Fibroblast of lung (primary cell): ENCODE results near the gene RFX8. TPM values are rescaled to one million over a fixed set of nuclear protein-coding genes. Genes with fewer than 3 reads are reported as not detected.

Experiments used
- DNase-seq, 2 donors: peaks; one replicate each; pipeline versions ENCODE4 v3.0.0 to v3.0.0-alpha.2; 2010; ENCODE audit warnings: low read depth in 2 of 2
- H2AFZ ChIP-seq: 2 replicates; pipeline ENCODE4 v1.5.1; 2012; ENCODE audit warnings: low read length, control low read depth, inconsistent platforms
- H3K27ac ChIP-seq: 2 replicates; pipeline ENCODE4 v1.5.1; 2011; ENCODE audit warnings: low read length, control low read depth; ENCODE audit not compliant: insufficient read depth
- H3K27me3 ChIP-seq: 2 replicates; pipeline ENCODE4 v1.5.1; 2011; ENCODE audit warnings: mild to moderate bottlenecking, low read length; ENCODE audit not compliant: control insufficient read depth, insufficient read depth
- H3K36me3 ChIP-seq: 2 replicates; pipeline ENCODE4 v1.5.1; 2011; ENCODE audit warnings: low read length; ENCODE audit not compliant: control insufficient read depth, insufficient read depth
- H3K4me1 ChIP-seq: 2 replicates; pipeline ENCODE4 v1.5.1; 2011; ENCODE audit warnings: low read length; ENCODE audit not compliant: control insufficient read depth, insufficient read depth; ENCODE audit errors: extremely low read depth
- H3K4me2 ChIP-seq: 2 replicates; pipeline ENCODE4 v1.5.1; 2011; ENCODE audit warnings: low read length, control low read depth; ENCODE audit not compliant: insufficient read depth; ENCODE audit errors: extremely low read depth
- H3K4me3 ChIP-seq, 4 experiments: fragments of 200-600 bp in 1 of 4; sonication (generic) in 1 of 4; replicated peaks in 1 of 4; 2 replicates each; pipeline ENCODE4 v1.5.1; 2011 to 2016; ENCODE audit warnings: low read length in 4 of 4, low read depth in 3 of 4, mild to moderate bottlenecking in 3 of 4, control low read depth in 2 of 4, inconsistent platforms in 1 of 4, mixed read lengths in 1 of 4; ENCODE audit not compliant: insufficient read depth in 1 of 4; ENCODE audit errors: control extremely low read depth in 1 of 4
- H3K79me2 ChIP-seq: 2 replicates; pipeline ENCODE4 v1.5.1; 2012; ENCODE audit warnings: mild to moderate bottlenecking, low read length, inconsistent platforms; ENCODE audit not compliant: control insufficient read depth, insufficient read depth
- H3K9ac ChIP-seq: 2 replicates; pipeline ENCODE4 v1.5.1; 2011; ENCODE audit warnings: mild to moderate bottlenecking, low read length, control low read depth; ENCODE audit not compliant: insufficient read depth
- H3K9me3 ChIP-seq: 2 replicates; pipeline ENCODE4 v1.5.1; 2012; ENCODE audit warnings: low read depth, low read length; ENCODE audit not compliant: control insufficient read depth, insufficient read depth
- H4K20me1 ChIP-seq: 2 replicates; pipeline ENCODE4 v1.5.1; 2011; ENCODE audit warnings: low read length; ENCODE audit not compliant: control insufficient read depth, insufficient read depth; ENCODE audit errors: extremely low read depth
- EZH2 ChIP-seq: IDR thresholded peaks from 2 replicates; pipeline ENCODE4 v1.5.1; 2012; ENCODE audit warnings: low read length, control low read depth, mild to moderate bottlenecking; ENCODE audit errors: missing control alignments
- polyA plus RNA-seq, 2 donors: library from polyadenylated mRNA; depleted of rRNA in 1 of 2; stranded (reverse) in 1 of 2; unstranded in 1 of 2; fragments of >200 nt; gene quantifications; 2 replicates each; pipeline ENCODE4 v1.2.1, GENCODE V29; 2011 to 2012; ENCODE audit warnings: missing spikeins in 1 of 2
- total RNA-seq: library from RNA; depleted of rRNA; stranded (reverse); fragments of >200 nt; gene quantifications from 2 replicates; pipeline ENCODE4 v1.2.1, GENCODE V29; 2014
- TF ChIP-seq, protein P1 (sequence below), 2 donors: IDR thresholded peaks in 1 of 2; conservative IDR thresholded peaks in 1 of 2; 1 replicate in 1 of 2; 2 replicates in 1 of 2; pipeline ENCODE4 v1.5.1; 2011 to 2012; ENCODE audit warnings: low read length in 2 of 2, control low read depth in 1 of 2, inconsistent platforms in 1 of 2, low read depth in 1 of 2, mild to moderate bottlenecking in 1 of 2

The RFX8 gene
- total and polyA plus RNA-seq, 2 donors (not counting 1 experiment from before 2014, with no cell fraction given) = 4.3 to 12.4 TPM

DNA sequence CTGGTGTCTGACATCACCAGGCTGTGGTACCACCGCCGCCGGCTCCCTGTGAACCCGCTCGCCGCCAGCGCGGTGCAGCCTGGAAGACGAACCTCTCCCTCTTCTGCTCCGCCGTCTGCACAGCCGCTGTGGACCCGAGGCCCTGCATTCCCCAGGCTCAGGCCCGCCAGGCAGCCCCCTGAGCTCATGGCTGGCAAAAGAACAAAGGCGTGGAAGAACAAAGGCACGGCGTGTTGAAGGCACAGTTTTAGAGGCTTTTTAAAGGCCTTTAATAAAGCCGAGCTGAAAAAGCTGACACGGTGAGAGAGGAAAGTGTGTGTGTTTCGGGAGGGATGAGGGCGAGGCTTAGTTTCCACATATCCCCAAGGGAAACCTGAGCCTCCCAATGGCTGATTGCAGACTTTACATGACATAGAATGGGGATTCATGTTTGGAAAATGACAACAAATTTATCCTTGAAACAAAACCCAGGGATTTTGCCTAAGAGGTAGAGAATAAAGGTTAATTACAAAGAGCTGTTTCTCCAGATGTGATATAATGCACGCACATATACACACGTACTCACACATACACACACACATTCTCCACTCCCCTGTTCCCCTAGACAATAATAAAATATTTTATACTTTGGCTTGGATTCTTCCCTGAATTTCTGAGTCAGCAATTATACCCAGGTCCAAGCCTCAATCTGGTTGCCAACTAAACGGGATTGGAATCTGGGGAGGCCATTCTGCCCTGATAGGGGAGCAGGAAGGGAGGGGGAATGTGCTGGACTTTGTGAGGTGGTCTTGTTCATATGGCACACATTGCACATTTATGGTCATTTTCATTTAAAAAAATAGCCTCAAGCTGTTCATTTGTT is 39.7 kb downstream of the RFX8 start:
- peak; percentile 66 to 77 for DNase-seq
- no peak overlapping the region for H3K9ac ChIP-seq
- H3K36me3 ChIP-seq = peaks cover 4% of the 10 kb centered on the region
- no peak overlapping the region for H2AFZ ChIP-seq
- H3K79me2 ChIP-seq = peaks cover 19% of the 10 kb centered on the region
- peak overlapping the region; percentile 34 for H3K27ac ChIP-seq
- no peak for TF ChIP-seq EZH2
- TF ChIP-seq, protein P1, sequence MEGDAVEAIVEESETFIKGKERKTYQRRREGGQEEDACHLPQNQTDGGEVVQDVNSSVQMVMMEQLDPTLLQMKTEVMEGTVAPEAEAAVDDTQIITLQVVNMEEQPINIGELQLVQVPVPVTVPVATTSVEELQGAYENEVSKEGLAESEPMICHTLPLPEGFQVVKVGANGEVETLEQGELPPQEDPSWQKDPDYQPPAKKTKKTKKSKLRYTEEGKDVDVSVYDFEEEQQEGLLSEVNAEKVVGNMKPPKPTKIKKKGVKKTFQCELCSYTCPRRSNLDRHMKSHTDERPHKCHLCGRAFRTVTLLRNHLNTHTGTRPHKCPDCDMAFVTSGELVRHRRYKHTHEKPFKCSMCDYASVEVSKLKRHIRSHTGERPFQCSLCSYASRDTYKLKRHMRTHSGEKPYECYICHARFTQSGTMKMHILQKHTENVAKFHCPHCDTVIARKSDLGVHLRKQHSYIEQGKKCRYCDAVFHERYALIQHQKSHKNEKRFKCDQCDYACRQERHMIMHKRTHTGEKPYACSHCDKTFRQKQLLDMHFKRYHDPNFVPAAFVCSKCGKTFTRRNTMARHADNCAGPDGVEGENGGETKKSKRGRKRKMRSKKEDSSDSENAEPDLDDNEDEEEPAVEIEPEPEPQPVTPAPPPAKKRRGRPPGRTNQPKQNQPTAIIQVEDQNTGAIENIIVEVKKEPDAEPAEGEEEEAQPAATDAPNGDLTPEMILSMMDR (conservative IDR thresholded peaks at IDR 0.05 in 1 of 2, IDR thresholded peaks at IDR 0.05 in 1 of 2; ENCODE audit: low read depth in 1 of 2, low read length in 2 of 2) = no peak
- no peak overlapping the region for H3K4me2 ChIP-seq
- no peak overlapping the region for H3K4me3 ChIP-seq
- H3K9me3 ChIP-seq = no peaks in the 10 kb centered on the region
- H3K4me1 ChIP-seq = peaks cover 6% of the 10 kb centered on the region
- no peaks in the 10 kb centered on the region for H3K27me3 ChIP-seq
- no peaks in the 10 kb centered on the region for H4K20me1 ChIP-seq

DNA sequence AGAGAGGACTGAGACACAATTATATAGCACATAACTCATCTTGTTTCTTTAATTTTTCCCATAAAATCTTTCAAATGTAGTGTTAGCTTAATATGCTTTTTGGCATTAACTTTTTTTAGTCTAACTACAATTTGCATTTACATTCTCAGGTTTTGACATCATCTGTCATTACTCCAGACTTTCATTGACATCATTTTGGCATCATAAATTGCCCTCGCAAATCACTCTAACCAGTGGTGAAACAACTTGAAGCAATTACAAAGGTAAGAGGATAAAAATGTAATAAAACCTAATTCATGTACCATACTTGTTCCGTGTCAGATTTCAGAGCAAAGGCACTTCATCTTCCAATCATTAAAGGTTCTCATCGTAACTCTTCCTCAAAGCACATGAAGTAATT is 41.4 kb downstream of the RFX8 start:
- Histone ChIP-seq H3K79me2 (peaks cover 14% of the 10 kb centered on the region), H3K4me2 (no peak overlapping the region), H3K4me3 (no peak overlapping the region), H3K27ac (no peak overlapping the region), H3K4me1 (peaks cover 3% of the 10 kb centered on the region), H3K36me3 (peaks cover 4% of the 10 kb centered on the region), H3K9me3 (no peaks in the 10 kb centered on the region), H2AFZ (no peak overlapping the region), H3K27me3 (no peaks in the 10 kb centered on the region), H3K9ac (no peak overlapping the region), H4K20me1 (no peaks in the 10 kb centered on the region)
- no peak for DNase-seq
- TF ChIP-seq EZH2 = no peak
- TF ChIP-seq, protein P1 (conservative IDR thresholded peaks at IDR 0.05 in 1 of 2, IDR thresholded peaks at IDR 0.05 in 1 of 2; ENCODE audit: low read depth in 1 of 2, low read length in 2 of 2) = no peak

DNA sequence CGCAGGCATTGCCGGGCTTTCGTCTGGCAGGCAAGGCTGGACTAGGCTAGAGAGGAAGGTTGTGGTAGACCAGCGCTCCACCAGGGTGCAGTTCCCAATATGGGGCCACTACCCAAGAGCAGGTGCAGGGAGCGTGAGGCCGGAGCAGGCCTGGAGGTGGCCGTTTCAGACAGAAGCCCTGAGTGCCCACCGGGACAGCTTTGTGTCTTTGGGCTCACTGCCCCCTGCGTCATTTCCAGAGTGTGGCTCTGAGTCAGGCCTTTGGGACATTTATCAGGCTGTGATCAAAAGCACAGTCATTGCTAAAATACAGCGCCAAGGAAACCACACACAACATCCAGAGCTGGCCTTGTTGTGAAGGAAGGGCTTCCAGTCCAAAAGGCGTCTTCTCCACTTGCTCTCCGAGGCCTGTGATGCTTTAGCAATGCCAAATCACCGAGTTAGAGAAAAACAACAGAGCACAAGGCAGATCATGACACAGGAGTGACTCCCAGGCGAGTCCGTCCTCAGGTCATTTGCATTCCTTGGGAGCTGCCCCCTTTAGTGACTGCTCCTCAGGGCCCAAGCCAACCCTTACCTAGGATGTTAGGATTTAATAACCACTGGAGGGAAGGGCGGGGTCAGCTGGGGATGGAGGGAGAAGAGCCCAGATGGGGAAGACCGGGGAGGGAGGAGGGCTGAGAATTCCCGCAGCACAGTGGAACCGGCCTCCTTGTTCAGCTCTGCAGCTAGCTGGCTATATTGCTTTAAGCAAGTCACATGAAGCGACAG is 42.3 kb downstream of the RFX8 start:
- peaks cover 4% of the 10 kb centered on the region for H3K36me3 ChIP-seq
- H3K9me3 ChIP-seq = no peaks in the 10 kb centered on the region
- H2AFZ ChIP-seq = no peak overlapping the region
- no peaks in the 10 kb centered on the region for H3K27me3 ChIP-seq
- H3K4me3 ChIP-seq = no peak overlapping the region
- H3K79me2 ChIP-seq = peaks cover 14% of the 10 kb centered on the region
- no peak for TF ChIP-seq EZH2
- TF ChIP-seq, protein P1 (conservative IDR thresholded peaks at IDR 0.05 in 1 of 2, IDR thresholded peaks at IDR 0.05 in 1 of 2; ENCODE audit: low read depth in 1 of 2, low read length in 2 of 2) = no peak
- no peak overlapping the region for H3K9ac ChIP-seq
- peak overlapping the region; percentile 29 for H3K27ac ChIP-seq
- no peak overlapping the region for H3K4me2 ChIP-seq
- DNase-seq = peak in 1 of 2 donors; percentile 59
- H3K4me1 ChIP-seq = peaks cover 3% of the 10 kb centered on the region
- no peaks in the 10 kb centered on the region for H4K20me1 ChIP-seq
